Tibial artery (tissue), 4 donors: Measurements from ENCODE around the gene TMEM9B.

Source experiments
- DNase-seq, 2 donors: peaks; one replicate each; pipeline ENCODE4 v3.0.0-alpha.2; 2019
- H3K27ac ChIP-seq, 2 donors: fragments of 200-600 bp; sonication (generic) in 1 of 2; 1 replicate in 1 of 2; 2 replicates in 1 of 2; pipeline ENCODE4 v1.5.1; 2018 to 2019; ENCODE audit warnings: mild to moderate bottlenecking in 1 of 2
- H3K27me3 ChIP-seq, 2 donors: fragments of 200-600 bp; sonication (generic) in 1 of 2; one replicate each; pipeline versions ENCODE4 v1.5.1 to v1.6.0; 2016 to 2019
- H3K36me3 ChIP-seq, 3 donors: fragments of 200-600 bp; sonication (generic) in 2 of 3; one replicate each; pipeline ENCODE4 v1.5.1; 2016 to 2019; ENCODE audit warnings: mild to moderate bottlenecking in 2 of 3
- H3K4me1 ChIP-seq, 4 donors: fragments of 200-600 bp; sonication (generic) in 2 of 4; 1 replicate in 3 of 4; 2 replicates in 1 of 4; pipeline ENCODE4 v1.5.1; 2016 to 2019
- H3K4me3 ChIP-seq, 2 donors: fragments of 200-600 bp; sonication (generic) in 1 of 2; 1 replicate in 1 of 2; 2 replicates in 1 of 2; pipeline ENCODE4 v1.5.1; 2018 to 2019; ENCODE audit warnings: mild to moderate bottlenecking in 2 of 2
- H3K9me3 ChIP-seq, 3 donors: fragments of 200-600 bp; sonication (generic) in 1 of 3; one replicate each; pipeline ENCODE4 v1.5.1; 2016 to 2019
- intact Hi-C: fragments of 100-400 bp; cut with DNase I; formaldehyde crosslinking; loops from one replicate; pipeline ENCODE4 v1.15.0; 2023; ENCODE audit warnings: low total_unique reads
- TF ChIP-seq, protein P1 (sequence below), 2 experiments: fragments of 200-600 bp in 1 of 2; fragments of 450-650 bp in 1 of 2; IDR thresholded peaks; one replicate each; pipeline ENCODE4 v1.5.1; 2017 to 2019; ENCODE audit warnings: antibody characterized with exemption in 2 of 2, mild to moderate bottlenecking in 1 of 2, moderate library complexity in 1 of 2

TMEM9B gene

GRCh38 chr11:8930456-8931175, 33.6 kb downstream of the TMEM9B start:
- TF ChIP-seq, protein P1, sequence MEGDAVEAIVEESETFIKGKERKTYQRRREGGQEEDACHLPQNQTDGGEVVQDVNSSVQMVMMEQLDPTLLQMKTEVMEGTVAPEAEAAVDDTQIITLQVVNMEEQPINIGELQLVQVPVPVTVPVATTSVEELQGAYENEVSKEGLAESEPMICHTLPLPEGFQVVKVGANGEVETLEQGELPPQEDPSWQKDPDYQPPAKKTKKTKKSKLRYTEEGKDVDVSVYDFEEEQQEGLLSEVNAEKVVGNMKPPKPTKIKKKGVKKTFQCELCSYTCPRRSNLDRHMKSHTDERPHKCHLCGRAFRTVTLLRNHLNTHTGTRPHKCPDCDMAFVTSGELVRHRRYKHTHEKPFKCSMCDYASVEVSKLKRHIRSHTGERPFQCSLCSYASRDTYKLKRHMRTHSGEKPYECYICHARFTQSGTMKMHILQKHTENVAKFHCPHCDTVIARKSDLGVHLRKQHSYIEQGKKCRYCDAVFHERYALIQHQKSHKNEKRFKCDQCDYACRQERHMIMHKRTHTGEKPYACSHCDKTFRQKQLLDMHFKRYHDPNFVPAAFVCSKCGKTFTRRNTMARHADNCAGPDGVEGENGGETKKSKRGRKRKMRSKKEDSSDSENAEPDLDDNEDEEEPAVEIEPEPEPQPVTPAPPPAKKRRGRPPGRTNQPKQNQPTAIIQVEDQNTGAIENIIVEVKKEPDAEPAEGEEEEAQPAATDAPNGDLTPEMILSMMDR (IDR thresholded peaks at IDR 0.05) = no peak
- DNase-seq = no peak
- Histone ChIP-seq H3K4me3 (no peak overlapping the region), H3K27ac (no peak overlapping the region), H3K36me3 (peaks cover 0 to 3% (median 0%) of the 10 kb centered on the region in 3 donors), H3K4me1 (no peaks in the 10 kb centered on the region), H3K9me3 (no peaks in the 10 kb centered on the region), H3K27me3 (no peaks in the 10 kb centered on the region)
- intact Hi-C loops = no loop called here

DNA sequence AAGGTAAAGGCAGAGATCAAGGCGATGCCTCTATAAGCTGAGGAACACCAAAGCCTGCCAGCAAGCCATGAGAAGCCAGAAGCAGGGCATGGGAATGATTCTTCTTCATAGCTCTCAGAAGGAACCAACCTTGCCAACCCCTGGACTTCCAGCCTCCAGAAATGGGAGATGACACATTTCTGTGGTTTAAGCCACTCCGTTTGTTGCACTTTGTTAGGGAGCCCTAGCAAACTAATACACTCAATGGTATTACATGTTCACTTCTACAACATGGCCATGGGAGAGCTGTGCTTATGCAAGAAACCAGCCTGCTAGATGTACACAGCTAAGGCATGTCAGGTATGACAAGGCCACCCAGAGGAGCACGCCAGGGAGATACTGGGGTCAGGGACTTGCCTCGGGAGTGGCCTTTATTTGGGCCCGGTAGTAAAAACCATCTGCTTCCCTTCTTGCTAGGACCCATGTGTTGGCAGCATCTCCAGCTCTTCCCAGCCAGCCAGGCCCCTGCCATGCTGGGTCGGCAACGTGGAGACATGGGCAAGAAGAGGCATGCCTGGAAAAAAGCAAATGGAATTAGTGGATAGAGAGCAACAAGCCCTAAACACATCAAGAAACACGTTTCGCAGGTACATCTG, 35.1 kb downstream of the TMEM9B start:
- Histone ChIP-seq H3K9me3 (no peaks in the 10 kb centered on the region), H3K27ac (no peak overlapping the region), H3K36me3 (peaks cover 0 to 11% (median 6%) of the 10 kb centered on the region in 3 donors), H3K27me3 (no peaks in the 10 kb centered on the region), H3K4me3 (no peak overlapping the region), H3K4me1 (no peaks in the 10 kb centered on the region)
- no peak for DNase-seq
- TF ChIP-seq, protein P1 (IDR thresholded peaks at IDR 0.05) = no peak
- intact Hi-C loops = no loop called here

GRCh38 chr11:8928205-8928604, 36.0 kb downstream of the TMEM9B start:
- H3K9me3 ChIP-seq = no peaks in the 10 kb centered on the region
- no peaks in the 10 kb centered on the region for H3K27me3 ChIP-seq
- H3K27ac ChIP-seq = no peak overlapping the region
- no peak for DNase-seq
- no peak overlapping the region for H3K4me3 ChIP-seq
- no peaks in the 10 kb centered on the region for H3K4me1 ChIP-seq
- TF ChIP-seq, protein P1 (IDR thresholded peaks at IDR 0.05) = no peak
- H3K36me3 ChIP-seq = peaks cover 0 to 20% (median 9%) of the 10 kb centered on the region in 3 donors
- intact Hi-C loops = no loop called here

DNA sequence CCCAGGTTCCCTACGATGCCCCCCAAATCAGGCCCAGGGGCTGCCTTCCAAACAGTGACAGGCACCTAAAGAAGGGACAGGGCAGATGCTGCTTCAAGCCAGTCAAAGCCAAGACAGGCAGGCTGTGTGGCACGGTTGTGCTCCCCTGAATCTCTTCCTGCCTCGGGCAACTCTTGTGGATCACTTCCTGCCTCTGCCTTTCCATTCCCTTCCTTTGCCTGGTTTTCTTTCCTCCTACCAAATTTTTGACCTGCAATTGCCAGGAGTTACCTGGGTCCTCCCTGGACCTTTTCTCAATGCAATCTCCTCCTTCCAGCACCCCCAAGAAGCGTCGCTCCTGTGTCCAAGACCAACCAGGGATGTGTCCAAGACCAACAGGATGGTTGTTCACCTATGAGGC, 37.0 kb downstream of the TMEM9B start:
- Histone ChIP-seq H3K9me3 (no peaks in the 10 kb centered on the region), H3K4me3 (no peak overlapping the region), H3K4me1 (no peaks in the 10 kb centered on the region), H3K36me3 (peaks cover 8 to 29% (median 18%) of the 10 kb centered on the region in 3 donors), H3K27ac (no peak overlapping the region), H3K27me3 (no peaks in the 10 kb centered on the region)
- intact Hi-C loops = no loop called here
- DNase-seq = no peak
- TF ChIP-seq, protein P1 (IDR thresholded peaks at IDR 0.05) = no peak

DNA sequence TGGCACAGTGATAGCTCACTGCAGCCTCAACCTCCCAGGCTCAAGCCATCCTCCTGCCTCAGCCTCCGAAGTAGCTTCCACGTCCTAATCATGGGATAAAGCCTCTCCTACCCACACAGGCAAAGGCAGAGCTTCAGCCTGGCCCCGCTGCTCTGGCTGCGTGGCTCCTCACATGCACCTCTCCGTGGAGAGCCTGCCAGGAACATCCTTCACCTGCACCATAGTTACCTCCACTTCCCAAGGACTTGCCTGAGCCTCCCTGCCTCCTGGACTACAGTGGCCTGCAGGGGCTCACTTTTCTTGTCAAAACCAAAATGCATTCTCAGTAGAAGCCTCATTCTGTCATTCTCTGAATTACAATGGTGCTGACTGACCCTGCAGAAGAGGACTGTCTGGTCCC, 38.0 kb downstream of the TMEM9B start:
- H3K4me1 ChIP-seq = no peaks in the 10 kb centered on the region
- H3K27ac ChIP-seq = no peak overlapping the region
- H3K4me3 ChIP-seq = no peak overlapping the region
- no peaks in the 10 kb centered on the region for H3K9me3 ChIP-seq
- no peak for DNase-seq
- TF ChIP-seq, protein P1 (IDR thresholded peaks at IDR 0.05) = no peak
- H3K36me3 ChIP-seq = peaks cover 15 to 39% (median 28%) of the 10 kb centered on the region in 3 donors
- intact Hi-C loops = no loop called here
- H3K27me3 ChIP-seq = no peaks in the 10 kb centered on the region
